A673 (cell line): ENCODE data around the gene TRPC3. TPM values are rescaled to one million over a fixed set of nuclear protein-coding genes. Genes with fewer than 3 reads are reported as not detected.

Experiments
- BruUV-seq: library from RNA; stranded (reverse); fragments of 400-500 nt; replicated peaks from 2 replicates; lab custom pipeline; 2021; lab: Mats Ljungman, UMichigan
- CTCF ChIA-PET: fragments of 300-600 bp; sonication (Branson Sonifier 250); formaldehyde crosslinking; loops from one replicate; lab custom pipeline; 2022; ENCODE audit warnings: antibody characterized with exemption; lab: Charles Lee
- POLR2A ChIA-PET: fragments of 300-600 bp; sonication (Branson Sonifier 250); formaldehyde crosslinking; loops from one replicate; lab custom pipeline; 2022; ENCODE audit warnings: antibody characterized with exemption; ENCODE audit not compliant: low non-redundant PET; lab: Charles Lee
- DNase-seq: peaks from one replicate; pipeline ENCODE4 v3.0.0-alpha.2; 2015; ENCODE audit warnings: low spot score
- H3K27ac ChIP-seq: fragments of 200-600 bp; sonication (generic); 2 replicates; pipeline ENCODE4 v1.5.1; 2016; ENCODE audit warnings: mixed run types, low read depth, mild to moderate bottlenecking, mixed read lengths, antibody characterized with exemption, low read length; ENCODE audit not compliant: poor library complexity, severe bottlenecking
- H3K27me3 ChIP-seq: fragments of 200-600 bp; sonication (generic); replicated peaks from 2 replicates; pipeline ENCODE4 v1.6.1; 2017; ENCODE audit warnings: mixed run types, low read depth, mild to moderate bottlenecking, mixed read lengths, antibody characterized with exemption, low read length; ENCODE audit not compliant: insufficient read depth, poor library complexity
- H3K36me3 ChIP-seq: fragments of 200-600 bp; sonication (generic); 2 replicates; pipeline ENCODE4 v1.6.1; 2016; ENCODE audit warnings: mixed run types, mild to moderate bottlenecking, mixed read lengths, antibody characterized with exemption, low read length; ENCODE audit not compliant: insufficient read depth, poor library complexity, severe bottlenecking
- H3K4me1 ChIP-seq: fragments of 200-600 bp; sonication (generic); 2 replicates; pipeline ENCODE4 v1.6.1; 2017; ENCODE audit warnings: mixed run types, mild to moderate bottlenecking, mixed read lengths, antibody characterized with exemption, low read length; ENCODE audit not compliant: insufficient read depth, poor library complexity, severe bottlenecking
- H3K4me3 ChIP-seq: fragments of 200-600 bp; sonication (generic); 2 replicates; pipeline ENCODE4 v1.5.1; 2016; ENCODE audit warnings: low read depth, mixed run types, mild to moderate bottlenecking, mixed read lengths, low read length; ENCODE audit not compliant: poor library complexity, severe bottlenecking
- H3K9me3 ChIP-seq: fragments of 200-600 bp; sonication (generic); 2 replicates; pipeline ENCODE4 v1.6.1; 2016; ENCODE audit warnings: mixed run types, low read depth, mild to moderate bottlenecking, mixed read lengths, antibody characterized with exemption, low read length; ENCODE audit not compliant: poor library complexity, severe bottlenecking
- CTCF ChIP-seq: fragments of 300-800, 200-600 bp; sonication (generic); conservative IDR thresholded peaks from 2 replicates; pipeline ENCODE4 v1.5.1; 2017; ENCODE audit warnings: low read depth, mild to moderate bottlenecking, antibody characterized with exemption, low read length, moderate library complexity, mixed read lengths
- EZH2 ChIP-seq: fragments of 200-600 bp; sonication (generic); IDR thresholded peaks from 2 replicates; pipeline ENCODE4 v1.6.1; 2017; ENCODE audit warnings: borderline replicate concordance, low read depth, mild to moderate bottlenecking, mixed read lengths, antibody characterized with exemption, low read length; ENCODE audit not compliant: poor library complexity, severe bottlenecking
- intact Hi-C: fragments of 100-400 bp; cut with micrococcal nuclease; formaldehyde crosslinking; loops from one replicate; pipeline ENCODE4 v1.10.0; 2022; ENCODE audit not compliant: unreplicated experiment
- total RNA-seq: library from RNA; stranded (reverse); gene quantifications from 2 replicates; pipeline ENCODE4 v1.2.3, GENCODE V29; 2021

TRPC3 gene
- total RNA-seq, 1 experiment from 2014 or later, result 0.24 TPM

DNA sequence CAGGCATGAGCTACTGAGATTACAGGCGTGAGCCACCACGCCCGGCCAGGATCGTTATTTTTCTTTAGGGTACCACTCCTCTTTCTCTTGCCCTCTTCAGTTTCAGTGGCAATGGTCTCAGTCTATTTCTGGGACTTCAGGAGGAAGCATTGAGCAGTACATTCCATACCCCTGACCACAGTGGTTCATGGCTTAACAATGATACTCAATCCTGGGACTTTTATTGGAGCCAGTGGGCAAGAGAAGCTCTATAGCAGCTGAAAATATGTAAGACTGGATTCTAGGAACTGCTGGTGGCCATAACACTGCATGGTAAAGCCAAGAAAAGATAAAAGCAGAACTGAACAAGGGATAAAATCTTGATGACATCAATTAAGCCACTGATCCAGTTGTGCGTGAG is 122.3 kb downstream of the TRPC3 start:
- Histone ChIP-seq H3K27ac (no peak overlapping the region), H3K9me3 (no peaks in the 10 kb centered on the region), H3K36me3 (no peaks in the 10 kb centered on the region), H3K27me3 (no peaks in the 10 kb centered on the region), H3K4me1 (peaks cover 5% of the 10 kb centered on the region), H3K4me3 (no peak overlapping the region)
- ChIA-PET CTCF (no interaction called here), POLR2A (interaction anchor here (0.6 kb wide), 1 partner anchor 40 kb away, joined by 3 read pairs; no protein-coding TSS in a partner anchor)
- no TSS peak for BruUV-seq
- intact Hi-C loops, result no loop called here
- no peak for DNase-seq
- no peak for TF ChIP-seq CTCF
- TF ChIP-seq EZH2, result no peak

Other genes with a start within 250 kb of the TRPC3 start
- 0.37 and 0.45 TPM in 2 replicates for gene SMIM43, start 186.9 kb downstream of the TRPC3 start, total RNA-seq
- gene EXOSC9, start 150.7 kb downstream of the TRPC3 start, total RNA-seq, result 79.0 and 79.8 TPM in 2 replicates
- gene CCNA2, start 128.2 kb downstream of the TRPC3 start, total RNA-seq, result 99.0 and 105 TPM in 2 replicates
- gene BBS7, start 81.6 kb downstream of the TRPC3 start, total RNA-seq, result 26.7 and 32.5 TPM in 2 replicates
- 23.9 and 26.6 TPM in 2 replicates for gene BLTP1, start 200.3 kb upstream of the TRPC3 start, total RNA-seq